HG03045 (cell line): ENCODE data around the gene CAPN10.

Experiments used
- ATAC-seq: cut with Tn5 transposase; IDR thresholded peaks from one replicate; pipeline ENCODE4 v1.9.1; 2021; ENCODE audit warnings: mild to moderate bottlenecking, moderate library complexity; ENCODE audit not compliant: unreplicated experiment

CAPN10 gene

GRCh38 chr2:240588006-240588655 lies 1.6 kb downstream of the CAPN10 start:
- no peak for ATAC-seq

- no peak for ATAC-seq
Measured at GRCh38 chr2:240588669-240589068, 2.1 kb downstream of the CAPN10 start.

GRCh38 chr2:240589375-240589774 lies 2.8 kb downstream of the CAPN10 start:
- no peak for ATAC-seq

GRCh38 chr2:240589850-240590525 lies 3.5 kb downstream of the CAPN10 start:
- ATAC-seq: no peak

- no peak for ATAC-seq
Measured at GRCh38 chr2:240590681-240591111, 4.2 kb downstream of the CAPN10 start.

- ATAC-seq: no peak
Measured at GRCh38 chr2:240591226-240591625, 4.7 kb downstream of the CAPN10 start.

- ATAC-seq: no peak
Measured at GRCh38 chr2:240591784-240592183, 5.2 kb downstream of the CAPN10 start.

- ATAC-seq: no peak
Measured at GRCh38 chr2:240593026-240593702, 6.6 kb downstream of the CAPN10 start.

- no peak for ATAC-seq
Measured at GRCh38 chr2:240593703-240594451, 7.3 kb downstream of the CAPN10 start.

- no peak for ATAC-seq
Measured at GRCh38 chr2:240594511-240595380, 8.2 kb downstream of the CAPN10 start.

GRCh38 chr2:240595381-240596079 lies 9.0 kb downstream of the CAPN10 start:
- ATAC-seq: no peak

- no peak for ATAC-seq
Measured at GRCh38 chr2:240596080-240596460, 9.5 kb downstream of the CAPN10 start.

- ATAC-seq: no peak
Measured at GRCh38 chr2:240596491-240596931, 10.0 kb downstream of the CAPN10 start.

- no peak for ATAC-seq
Measured at GRCh38 chr2:240597054-240597418, 10.5 kb downstream of the CAPN10 start.

- no peak for ATAC-seq
Measured at GRCh38 chr2:240597419-240598181, 11.1 kb downstream of the CAPN10 start.

- ATAC-seq: no peak
Measured at GRCh38 chr2:240598311-240598911, 11.9 kb downstream of the CAPN10 start.

GRCh38 chr2:240599141-240599583 lies 12.6 kb downstream of the CAPN10 start:
- ATAC-seq: no peak

GRCh38 chr2:240600451-240600961 lies 14.0 kb downstream of the CAPN10 start:
- ATAC-seq: no peak
